GM23248 (cell line): ENCODE data around the gene PPFIBP2.

Experiments
- EZH2 ChIP-seq: fragments of 200-600 bp; sonication (generic); IDR thresholded peaks from 2 replicates; pipeline ENCODE4 v1.6.1; 2018; ENCODE audit warnings: antibody characterized with exemption, mild to moderate bottlenecking; ENCODE audit not compliant: insufficient read depth, poor library complexity, severe bottlenecking
- EZH2phosphoT487 ChIP-seq: fragments of 200-600 bp; sonication (generic); IDR thresholded peaks from 2 replicates; pipeline ENCODE4 v1.6.1; 2018; ENCODE audit warnings: antibody characterized with exemption, moderate library complexity, mild to moderate bottlenecking, low read depth; ENCODE audit not compliant: insufficient read depth

DNA sequence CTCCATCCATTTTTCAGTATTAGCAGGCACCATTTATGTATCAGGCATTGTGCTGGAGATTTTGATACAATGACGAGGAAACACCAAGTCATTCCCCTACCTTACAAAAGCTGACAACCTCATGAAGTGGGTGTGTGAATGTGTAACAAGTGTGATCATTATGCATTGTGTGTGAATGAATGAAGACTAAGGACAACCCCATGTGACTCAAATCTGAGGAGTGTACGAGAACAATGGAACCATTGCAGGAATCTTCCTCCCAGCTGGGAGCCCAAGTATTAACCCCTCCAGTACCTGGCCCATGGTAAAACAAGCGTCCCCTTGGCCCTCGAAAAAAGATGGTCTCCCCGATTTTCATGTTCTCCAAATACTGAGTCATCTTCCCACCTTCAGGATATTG, 155.1 kb downstream of the PPFIBP2 start:
- TF ChIP-seq EZH2, result no peak
- no peak for TF ChIP-seq EZH2phosphoT487
